ENCODE results near the gene TCHHL1. TPM values are rescaled to one million over a fixed set of nuclear protein-coding genes. Genes with fewer than 3 reads are reported as not detected.
"Not testable (repeated sequence)": the region's sequence is repeated elsewhere in the genome, so short reads cannot be mapped to it uniquely, and the experiment has no call there.

Gene TCHHL1
- total and polyA plus RNA-seq, 4 experiments from 2014 or later, result not detected

DNA sequence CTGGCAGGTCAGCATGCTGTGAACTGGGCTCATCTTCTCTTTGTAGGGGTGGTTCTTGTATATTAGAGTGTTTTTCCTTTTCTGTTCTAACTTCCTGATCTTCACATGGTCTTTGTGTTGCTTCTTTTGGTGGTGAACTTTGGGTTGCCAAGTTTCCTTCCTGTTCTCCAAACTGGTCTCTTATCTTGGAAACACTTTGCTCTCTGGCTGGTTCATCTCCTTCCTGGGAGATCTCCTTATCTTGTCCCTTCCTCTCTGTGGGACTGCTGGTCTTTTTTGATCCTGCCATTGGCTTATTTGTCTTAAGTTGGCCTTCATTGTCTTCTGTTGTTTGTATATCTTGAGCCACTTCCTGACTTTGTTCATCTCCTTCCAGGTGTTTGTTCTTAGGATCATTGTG lies 2.1 kb downstream of the TCHHL1 start:
- Mint-ChIP-seq H3K4me3 (no peak overlapping the region), H3K27me3 (peaks cover 15 to 19% of the 10 kb centered on the region in 2 donors), H3K36me3 (peaks cover 0 to 3% of the 10 kb centered on the region in 2 donors), H3K9me3 (peaks cover 0 to 15% (median 6%) of the 10 kb centered on the region in 8 donors), H3K4me1 (no peaks in the 10 kb centered on the region), H3K27ac (no peak overlapping the region)
- intact Hi-C loops (cut with micrococcal nuclease), result no loop called here
- Histone ChIP-seq H3K27me3 (ENCODE audit: insufficient read depth, low read length) (no peaks in the 10 kb centered on the region), H3K36me3 (ENCODE audit: insufficient read depth, low read length) (no peaks in the 10 kb centered on the region), H3K9me3 (ENCODE audit: control insufficient read depth in 1 of 2, low read length in 2 of 2) (no peaks in the 10 kb centered on the region), H3K4me1 (ENCODE audit: insufficient read depth, low read length) (no peaks in the 10 kb centered on the region), H3K4me3 (ENCODE audit: low read length in 2 of 2) (no peak overlapping the region), H3K27ac (ENCODE audit: low read depth, low read length) (no peak overlapping the region)
- no peak for DNase-seq
- POLR2A ChIA-PET (ENCODE audit: partially characterized antibody), result no interaction called here
- CTCF ChIA-PET (ENCODE audit: partially characterized antibody), result no interaction called here

DNA sequence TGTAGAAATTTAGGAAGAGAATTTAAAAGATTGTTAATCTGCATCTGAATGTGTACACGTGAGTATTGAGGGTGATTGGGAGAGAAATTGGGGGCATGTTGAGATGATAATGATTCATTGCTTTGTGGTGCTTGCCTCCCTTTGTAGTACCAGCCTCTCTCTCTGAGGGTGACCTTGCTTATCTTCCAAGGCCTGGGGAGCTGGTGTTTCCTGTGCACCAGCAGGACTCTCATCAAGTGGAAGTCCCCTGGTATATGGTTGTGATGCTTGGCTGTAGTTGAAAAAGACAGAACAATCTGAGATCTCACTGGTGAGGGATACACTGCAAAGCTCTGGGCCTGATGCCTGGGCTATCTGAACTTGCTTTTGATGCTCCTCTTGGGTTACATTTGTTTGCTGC lies 4.0 kb downstream of the TCHHL1 start:
- intact Hi-C loops (cut with micrococcal nuclease), result no loop called here
- Histone ChIP-seq H3K27me3 (ENCODE audit: insufficient read depth, low read length) (no peaks in the 10 kb centered on the region), H3K9me3 (ENCODE audit: control insufficient read depth in 1 of 2, low read length in 2 of 2) (no peaks in the 10 kb centered on the region), H3K36me3 (ENCODE audit: insufficient read depth, low read length) (no peaks in the 10 kb centered on the region), H3K4me1 (ENCODE audit: insufficient read depth, low read length) (no peaks in the 10 kb centered on the region), H3K4me3 (ENCODE audit: low read length in 2 of 2) (no peak overlapping the region), H3K27ac (ENCODE audit: low read depth, low read length) (no peak overlapping the region)
- DNase-seq, result no peak
- no peak overlapping the region for H3K27ac Mint-ChIP-seq
- H3K36me3 Mint-ChIP-seq, result no peaks in the 10 kb centered on the region
- no peaks in the 10 kb centered on the region for H3K9me3 Mint-ChIP-seq
- H3K4me1 Mint-ChIP-seq, result no peaks in the 10 kb centered on the region
- ChIA-PET POLR2A (ENCODE audit: partially characterized antibody) (no interaction called here), CTCF (ENCODE audit: partially characterized antibody) (no interaction called here)
- no peak overlapping the region for H3K4me3 Mint-ChIP-seq
- H3K27me3 Mint-ChIP-seq, result peaks cover 10 to 14% of the 10 kb centered on the region in 2 donors

DNA sequence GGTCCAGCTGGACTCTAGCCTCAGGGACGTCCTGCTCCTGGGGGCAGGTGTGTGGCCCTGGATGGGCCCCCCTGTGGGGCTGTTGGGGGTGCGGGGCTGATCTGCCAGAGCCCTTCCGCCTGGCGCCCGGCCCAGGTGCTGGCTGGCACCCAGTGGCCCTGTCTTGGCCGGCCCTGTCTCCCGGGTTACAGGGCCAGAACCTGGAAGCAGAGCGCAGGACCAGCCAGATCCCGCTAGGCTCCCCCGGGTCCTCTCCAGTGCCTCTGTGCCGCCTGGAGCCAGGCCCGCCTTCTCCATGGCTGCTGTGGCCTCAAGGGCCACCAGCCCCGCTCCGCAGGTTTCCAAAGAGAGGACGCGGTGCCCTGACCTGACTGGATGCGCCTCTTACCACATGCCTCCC lies 7.8 kb downstream of the TCHHL1 start:
- H3K9me3 ChIP-seq (ENCODE audit: control insufficient read depth in 1 of 2, low read length in 2 of 2); H3K36me3 Mint-ChIP-seq; H3K4me1 ChIP-seq (ENCODE audit: insufficient read depth, low read length); H3K27ac ChIP-seq (ENCODE audit: low read depth, low read length); DNase-seq; POLR2A ChIA-PET (ENCODE audit: partially characterized antibody); H3K27me3 ChIP-seq (ENCODE audit: insufficient read depth, low read length); intact Hi-C loops (cut with micrococcal nuclease); H3K36me3 ChIP-seq (ENCODE audit: insufficient read depth, low read length); CTCF ChIA-PET (ENCODE audit: partially characterized antibody); H3K4me3 Mint-ChIP-seq; H3K27ac Mint-ChIP-seq; H3K4me3 ChIP-seq (ENCODE audit: low read length in 2 of 2); H3K4me1 Mint-ChIP-seq; H3K9me3 Mint-ChIP-seq: not testable (repeated sequence)
- H3K27me3 Mint-ChIP-seq, result peaks cover 6 to 18% of the 10 kb centered on the region in 2 donors

DNA sequence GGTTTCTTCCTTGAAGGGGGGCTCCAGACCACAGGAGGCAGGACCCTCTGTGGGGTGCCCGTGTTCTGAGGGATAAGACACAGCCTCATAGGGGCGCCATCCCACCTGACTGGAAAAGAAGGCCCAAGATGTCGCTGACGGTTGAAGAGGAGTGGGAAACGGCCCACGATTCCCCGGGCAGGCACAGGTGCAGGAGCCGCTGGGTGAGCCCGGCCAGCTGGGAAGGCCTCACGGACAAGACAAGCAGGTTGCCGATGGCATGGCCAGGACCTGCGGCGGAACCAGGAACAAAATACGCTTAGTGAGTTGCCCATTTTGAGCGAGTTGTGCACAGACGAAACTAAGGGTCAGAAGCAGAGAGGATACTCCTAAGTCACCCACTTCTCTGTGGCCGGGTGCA lies 8.4 kb downstream of the TCHHL1 start:
- H3K9me3 Mint-ChIP-seq; H3K4me3 ChIP-seq (ENCODE audit: low read length in 2 of 2); H3K9me3 ChIP-seq (ENCODE audit: control insufficient read depth in 1 of 2, low read length in 2 of 2); H3K27ac Mint-ChIP-seq; H3K4me1 Mint-ChIP-seq; H3K36me3 ChIP-seq (ENCODE audit: insufficient read depth, low read length); POLR2A ChIA-PET (ENCODE audit: partially characterized antibody); H3K4me1 ChIP-seq (ENCODE audit: insufficient read depth, low read length); CTCF ChIA-PET (ENCODE audit: partially characterized antibody); H3K27me3 ChIP-seq (ENCODE audit: insufficient read depth, low read length); intact Hi-C loops (cut with micrococcal nuclease); DNase-seq; H3K27ac ChIP-seq (ENCODE audit: low read depth, low read length); H3K36me3 Mint-ChIP-seq: not testable (repeated sequence)
- Mint-ChIP-seq H3K4me3 (peak overlapping the region in 1 of 8 donors; percentile 1), H3K27me3 (peaks cover 6 to 20% of the 10 kb centered on the region in 2 donors)

DNA sequence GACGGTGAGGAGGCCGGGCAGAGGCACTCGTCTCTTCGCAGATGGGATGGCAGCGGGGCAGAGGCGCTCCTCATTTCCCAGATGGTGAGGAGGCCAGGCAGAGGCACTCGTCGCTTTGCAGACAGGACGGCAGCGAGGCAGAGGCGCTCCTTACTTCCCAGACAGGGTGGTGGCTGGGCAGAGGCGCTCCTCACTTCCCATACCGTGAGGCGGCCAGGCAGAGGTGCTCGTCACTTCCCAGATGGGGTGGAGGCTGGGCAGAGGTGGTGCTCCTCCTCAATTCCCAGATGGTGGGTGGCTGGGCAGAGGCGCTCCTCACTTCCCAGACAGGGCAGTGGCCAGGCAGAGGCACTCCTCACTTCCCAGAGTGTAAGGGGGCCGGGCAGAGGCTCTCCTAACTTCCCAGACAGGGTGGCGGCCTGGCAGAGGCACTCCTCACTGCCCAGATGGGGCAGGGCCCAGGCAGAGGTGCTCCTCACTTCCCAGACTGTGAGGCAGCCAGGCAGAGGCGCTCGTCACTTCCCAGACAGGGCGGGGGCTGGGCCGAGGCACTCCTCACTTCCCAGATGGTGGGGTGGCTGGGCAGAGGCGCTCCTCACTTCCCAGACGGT lies 9.9 kb downstream of the TCHHL1 start:
- POLR2A ChIA-PET (ENCODE audit: partially characterized antibody), result no interaction called here
- intact Hi-C loops (cut with micrococcal nuclease), result no loop called here

GRCh38 chr1:152072311-152072710 lies 16.6 kb downstream of the TCHHL1 start:
- intact Hi-C loops (cut with micrococcal nuclease), result no loop called here
- CTCF ChIA-PET (ENCODE audit: partially characterized antibody), result no interaction called here
- Mint-ChIP-seq H3K27me3 (peaks cover 26 to 32% of the 10 kb centered on the region in 2 donors), H3K9me3 (no peaks in the 10 kb centered on the region), H3K4me3 (no peak overlapping the region), H3K4me1 (no peaks in the 10 kb centered on the region), H3K27ac (no peak overlapping the region), H3K36me3 (no peaks in the 10 kb centered on the region)
- DNase-seq, result no peak
- H3K4me3 ChIP-seq (ENCODE audit: low read length in 2 of 2), result no peak overlapping the region
- no peak overlapping the region for H3K27ac ChIP-seq (ENCODE audit: low read depth, low read length)
- no peaks in the 10 kb centered on the region for H3K36me3 ChIP-seq (ENCODE audit: insufficient read depth, low read length)
- no peaks in the 10 kb centered on the region for H3K4me1 ChIP-seq (ENCODE audit: insufficient read depth, low read length)
- no peaks in the 10 kb centered on the region for H3K9me3 ChIP-seq (ENCODE audit: control insufficient read depth in 1 of 2, low read length in 2 of 2)
- peaks cover 7% of the 10 kb centered on the region for H3K27me3 ChIP-seq (ENCODE audit: insufficient read depth, low read length)
- POLR2A ChIA-PET (ENCODE audit: partially characterized antibody), result no interaction called here

More for the DNA sequence above, 9.9 kb downstream of the TCHHL1 start:
- Histone ChIP-seq H3K4me3 (ENCODE audit: low read length in 2 of 2) (no peak overlapping the region), H3K27ac (ENCODE audit: low read depth, low read length) (no peak overlapping the region), H3K27me3 (ENCODE audit: insufficient read depth, low read length) (no peaks in the 10 kb centered on the region), H3K36me3 (ENCODE audit: insufficient read depth, low read length) (no peaks in the 10 kb centered on the region), H3K4me1 (ENCODE audit: insufficient read depth, low read length) (no peaks in the 10 kb centered on the region), H3K9me3 (ENCODE audit: control insufficient read depth in 1 of 2, low read length in 2 of 2) (no peaks in the 10 kb centered on the region)
- no peaks in the 10 kb centered on the region for H3K4me1 Mint-ChIP-seq
- H3K9me3 Mint-ChIP-seq, result no peaks in the 10 kb centered on the region
- no peaks in the 10 kb centered on the region for H3K36me3 Mint-ChIP-seq
- no peak for DNase-seq
- no peak overlapping the region for H3K27ac Mint-ChIP-seq
- H3K27me3 Mint-ChIP-seq, result peaks cover 6 to 24% of the 10 kb centered on the region in 2 donors
- CTCF ChIA-PET (ENCODE audit: partially characterized antibody), result no interaction called here
- no peak overlapping the region for H3K4me3 Mint-ChIP-seq

DNA sequence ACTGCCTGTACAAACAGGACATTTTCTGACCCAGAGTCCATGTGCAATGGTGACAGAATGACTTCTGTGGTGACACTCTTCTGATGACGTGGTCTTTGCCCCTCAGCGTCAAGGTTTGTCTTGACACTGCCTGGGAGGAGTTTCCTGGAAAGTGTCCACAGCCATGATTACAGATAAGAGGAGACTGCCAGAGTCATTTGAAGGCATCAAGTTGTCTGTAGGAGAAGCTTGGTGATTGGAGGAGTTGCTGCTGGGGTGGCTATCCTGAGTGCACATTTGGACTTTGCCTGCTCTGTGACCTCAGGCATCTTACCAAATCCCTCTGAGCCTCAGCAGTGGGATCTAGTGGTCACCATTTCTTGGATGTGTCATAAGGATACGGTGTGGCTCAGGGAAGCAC lies 17.7 kb downstream of the TCHHL1 start:
- no peaks in the 10 kb centered on the region for H3K4me1 Mint-ChIP-seq
- intact Hi-C loops (cut with micrococcal nuclease), result no loop called here
- CTCF ChIA-PET (ENCODE audit: partially characterized antibody), result no interaction called here

GRCh38 chr1:152067929-152068328 lies 20.9 kb downstream of the TCHHL1 start:
- CTCF ChIA-PET (ENCODE audit: partially characterized antibody), result interaction anchor here (1.1 to 2.1 kb wide), 3 partner anchors 15 to 373 kb away, joined by 3 to 5 read pairs (median 5); no protein-coding TSS in a partner anchor

More for the DNA sequence above, 17.7 kb downstream of the TCHHL1 start:
- Histone ChIP-seq H3K27me3 (ENCODE audit: insufficient read depth, low read length) (peaks cover 7% of the 10 kb centered on the region), H3K4me1 (ENCODE audit: insufficient read depth, low read length) (no peaks in the 10 kb centered on the region), H3K4me3 (ENCODE audit: low read length in 2 of 2) (no peak overlapping the region), H3K36me3 (ENCODE audit: insufficient read depth, low read length) (no peaks in the 10 kb centered on the region), H3K27ac (ENCODE audit: low read depth, low read length) (no peak overlapping the region), H3K9me3 (ENCODE audit: control insufficient read depth in 1 of 2, low read length in 2 of 2) (no peaks in the 10 kb centered on the region)
- POLR2A ChIA-PET (ENCODE audit: partially characterized antibody), result no interaction called here
- Mint-ChIP-seq H3K36me3 (no peaks in the 10 kb centered on the region), H3K4me3 (no peak overlapping the region), H3K27ac (no peak overlapping the region), H3K9me3 (peaks cover 0 to 1% (median 0%) of the 10 kb centered on the region in 8 donors), H3K27me3 (peaks cover 31 to 37% of the 10 kb centered on the region in 2 donors)
- no peak for DNase-seq

More at GRCh38 chr1:152067929-152068328, 20.9 kb downstream of the TCHHL1 start:
- POLR2A ChIA-PET (ENCODE audit: partially characterized antibody), result no interaction called here
- H3K4me3 ChIP-seq (ENCODE audit: low read length in 2 of 2), result no peak overlapping the region
- peaks cover 26 to 32% of the 10 kb centered on the region in 2 donors for H3K27me3 Mint-ChIP-seq
- no peaks in the 10 kb centered on the region for H3K4me1 ChIP-seq (ENCODE audit: insufficient read depth, low read length)
- H3K9me3 ChIP-seq (ENCODE audit: control insufficient read depth in 1 of 2, low read length in 2 of 2), result no peaks in the 10 kb centered on the region
- no peak overlapping the region for H3K27ac ChIP-seq (ENCODE audit: low read depth, low read length)
- H3K4me1 Mint-ChIP-seq, result no peaks in the 10 kb centered on the region
- H3K36me3 Mint-ChIP-seq, result no peaks in the 10 kb centered on the region
- intact Hi-C loops (cut with micrococcal nuclease), result no loop called here
- DNase-seq, result no peak
- no peak overlapping the region for H3K27ac Mint-ChIP-seq
- no peak overlapping the region for H3K4me3 Mint-ChIP-seq
- peaks cover 0 to 1% (median 0%) of the 10 kb centered on the region in 8 donors for H3K9me3 Mint-ChIP-seq
- H3K36me3 ChIP-seq (ENCODE audit: insufficient read depth, low read length), result no peaks in the 10 kb centered on the region
- peaks cover 7% of the 10 kb centered on the region for H3K27me3 ChIP-seq (ENCODE audit: insufficient read depth, low read length)

Data from CD4-positive, alpha-beta memory T cell (primary cell).